Measurements from ENCODE around the gene FAM237B.
"Not testable (repeated sequence)": the region's sequence is repeated elsewhere in the genome, so short reads cannot be mapped to it uniquely, and the experiment has no call there.

Gene FAM237B

GRCh38 chr7:90320801-90321494 is at the start of gene FAM237B:
Gene FAM237B, minus strand, starts transcription at chr7:90321304. Its CDS starts 1,556 bp downstream, at chr7:90319748.
- H3K27ac ChIP-seq (ENCODE audit: low read length): no peak within 1 kb of the TSS
- no peaks in the 10 kb centered on the region for H3K36me3 ChIP-seq (ENCODE audit: control insufficient read depth in 2 of 2, insufficient read depth in 2 of 2, low read length in 2 of 2)
- peaks cover 7% of the 10 kb centered on the region for H3K4me1 ChIP-seq (ENCODE audit: control insufficient read depth, insufficient read depth, low read length)
- peak within 1 kb of the TSS in 1 of 2 donors; percentile 36 for H3K4me3 ChIP-seq (ENCODE audit: low read length in 2 of 2)
- peaks cover 22 to 34% of the 10 kb centered on the region in 2 donors for H3K27me3 ChIP-seq (ENCODE audit: control insufficient read depth in 1 of 2, insufficient read depth in 2 of 2, low read length in 2 of 2)
- no peaks in the 10 kb centered on the region for H3K9me3 ChIP-seq (ENCODE audit: control insufficient read depth in 2 of 2, low read length in 2 of 2)
- no peak within 1 kb of the TSS for H3K9ac ChIP-seq (ENCODE audit: low read length in 2 of 2)

GRCh38 chr7:90351987-90352386 is 30.9 kb upstream of the FAM237B start:
- H3K9me3 ChIP-seq (ENCODE audit: control insufficient read depth in 2 of 2, low read length in 2 of 2): no peaks in the 10 kb centered on the region
- H3K4me3 ChIP-seq (ENCODE audit: low read length in 2 of 2): no peak overlapping the region
- no peak overlapping the region for H3K9ac ChIP-seq (ENCODE audit: low read length in 2 of 2)
- H3K4me1 ChIP-seq (ENCODE audit: control insufficient read depth, insufficient read depth, low read length): no peaks in the 10 kb centered on the region
- H3K27ac ChIP-seq (ENCODE audit: low read length): no peak overlapping the region
- H3K36me3 ChIP-seq (ENCODE audit: control insufficient read depth in 2 of 2, insufficient read depth in 2 of 2, low read length in 2 of 2): peaks cover 0 to 10% of the 10 kb centered on the region in 2 donors
- H3K27me3 ChIP-seq (ENCODE audit: control insufficient read depth in 1 of 2, insufficient read depth in 2 of 2, low read length in 2 of 2): no peaks in the 10 kb centered on the region

- H3K4me3 ChIP-seq (ENCODE audit: low read length in 2 of 2); H3K4me1 ChIP-seq (ENCODE audit: control insufficient read depth, insufficient read depth, low read length); H3K9me3 ChIP-seq (ENCODE audit: control insufficient read depth in 2 of 2, low read length in 2 of 2); H3K36me3 ChIP-seq (ENCODE audit: control insufficient read depth in 2 of 2, insufficient read depth in 2 of 2, low read length in 2 of 2); H3K27me3 ChIP-seq (ENCODE audit: control insufficient read depth in 1 of 2, insufficient read depth in 2 of 2, low read length in 2 of 2); H3K27ac ChIP-seq (ENCODE audit: low read length); H3K9ac ChIP-seq (ENCODE audit: low read length in 2 of 2): not testable (repeated sequence)
Measured at GRCh38 chr7:90350032-90350431, 28.9 kb upstream of the FAM237B start.

- H3K4me1 ChIP-seq (ENCODE audit: control insufficient read depth, insufficient read depth, low read length): no peaks in the 10 kb centered on the region
- no peak overlapping the region for H3K9ac ChIP-seq (ENCODE audit: low read length in 2 of 2)
- H3K4me3 ChIP-seq (ENCODE audit: low read length in 2 of 2): no peak overlapping the region
- H3K9me3 ChIP-seq (ENCODE audit: control insufficient read depth in 2 of 2, low read length in 2 of 2): no peaks in the 10 kb centered on the region
- no peaks in the 10 kb centered on the region for H3K27me3 ChIP-seq (ENCODE audit: control insufficient read depth in 1 of 2, insufficient read depth in 2 of 2, low read length in 2 of 2)
- no peak overlapping the region for H3K27ac ChIP-seq (ENCODE audit: low read length)
- no peaks in the 10 kb centered on the region for H3K36me3 ChIP-seq (ENCODE audit: control insufficient read depth in 2 of 2, insufficient read depth in 2 of 2, low read length in 2 of 2)
Measured at GRCh38 chr7:90349305-90349704, 28.2 kb upstream of the FAM237B start.

GRCh38 chr7:90347759-90348158 is 26.7 kb upstream of the FAM237B start:
- Histone ChIP-seq H3K9me3 (ENCODE audit: control insufficient read depth in 2 of 2, low read length in 2 of 2) (no peaks in the 10 kb centered on the region), H3K27ac (ENCODE audit: low read length) (no peak overlapping the region), H3K36me3 (ENCODE audit: control insufficient read depth in 2 of 2, insufficient read depth in 2 of 2, low read length in 2 of 2) (no peaks in the 10 kb centered on the region), H3K4me1 (ENCODE audit: control insufficient read depth, insufficient read depth, low read length) (no peaks in the 10 kb centered on the region), H3K27me3 (ENCODE audit: control insufficient read depth in 1 of 2, insufficient read depth in 2 of 2, low read length in 2 of 2) (no peaks in the 10 kb centered on the region), H3K4me3 (ENCODE audit: low read length in 2 of 2) (peak overlapping the region in 1 of 2 donors; percentile 64), H3K9ac (ENCODE audit: low read length in 2 of 2) (no peak overlapping the region)

GRCh38 chr7:90346336-90347125 is 25.4 kb upstream of the FAM237B start, which contains the start of gene GTPBP10:
Gene GTPBP10, plus strand, starts transcription at chr7:90346716. Its CDS starts 26 bp downstream, at chr7:90346742.
- Histone ChIP-seq H3K9ac (ENCODE audit: low read length in 2 of 2) (peak within 1 kb of the TSS; percentile 78 to 99), H3K9me3 (ENCODE audit: control insufficient read depth in 2 of 2, low read length in 2 of 2) (no peaks in the 10 kb centered on the region), H3K4me1 (ENCODE audit: control insufficient read depth, insufficient read depth, low read length) (no peaks in the 10 kb centered on the region), H3K27ac (ENCODE audit: low read length) (peak within 1 kb of the TSS; percentile 78), H3K27me3 (ENCODE audit: control insufficient read depth in 1 of 2, insufficient read depth in 2 of 2, low read length in 2 of 2) (no peaks in the 10 kb centered on the region), H3K36me3 (ENCODE audit: control insufficient read depth in 2 of 2, insufficient read depth in 2 of 2, low read length in 2 of 2) (no peaks in the 10 kb centered on the region), H3K4me3 (ENCODE audit: low read length in 2 of 2) (peak within 1 kb of the TSS; percentile 64 to 99)

GRCh38 chr7:90345595-90346335 is 24.7 kb upstream of the FAM237B start:
- peak overlapping the region; percentile 78 to 99 for H3K9ac ChIP-seq (ENCODE audit: low read length in 2 of 2)
- no peaks in the 10 kb centered on the region for H3K27me3 ChIP-seq (ENCODE audit: control insufficient read depth in 1 of 2, insufficient read depth in 2 of 2, low read length in 2 of 2)
- no peaks in the 10 kb centered on the region for H3K36me3 ChIP-seq (ENCODE audit: control insufficient read depth in 2 of 2, insufficient read depth in 2 of 2, low read length in 2 of 2)
- peak overlapping the region; percentile 64 to 99 for H3K4me3 ChIP-seq (ENCODE audit: low read length in 2 of 2)
- H3K4me1 ChIP-seq (ENCODE audit: control insufficient read depth, insufficient read depth, low read length): no peaks in the 10 kb centered on the region
- H3K9me3 ChIP-seq (ENCODE audit: control insufficient read depth in 2 of 2, low read length in 2 of 2): no peaks in the 10 kb centered on the region
- H3K27ac ChIP-seq (ENCODE audit: low read length): peak overlapping the region; percentile 78

- H3K36me3 ChIP-seq (ENCODE audit: control insufficient read depth in 2 of 2, insufficient read depth in 2 of 2, low read length in 2 of 2): no peaks in the 10 kb centered on the region
- H3K9me3 ChIP-seq (ENCODE audit: control insufficient read depth in 2 of 2, low read length in 2 of 2): no peaks in the 10 kb centered on the region
- H3K27ac ChIP-seq (ENCODE audit: low read length): no peak overlapping the region
- no peaks in the 10 kb centered on the region for H3K4me1 ChIP-seq (ENCODE audit: control insufficient read depth, insufficient read depth, low read length)
- no peaks in the 10 kb centered on the region for H3K27me3 ChIP-seq (ENCODE audit: control insufficient read depth in 1 of 2, insufficient read depth in 2 of 2, low read length in 2 of 2)
- H3K9ac ChIP-seq (ENCODE audit: low read length in 2 of 2): no peak overlapping the region
- H3K4me3 ChIP-seq (ENCODE audit: low read length in 2 of 2): peak overlapping the region in 1 of 2 donors; percentile 64
Measured at GRCh38 chr7:90345016-90345415, 23.9 kb upstream of the FAM237B start.

- Histone ChIP-seq H3K36me3 (ENCODE audit: control insufficient read depth in 2 of 2, insufficient read depth in 2 of 2, low read length in 2 of 2) (no peaks in the 10 kb centered on the region), H3K9me3 (ENCODE audit: control insufficient read depth in 2 of 2, low read length in 2 of 2) (no peaks in the 10 kb centered on the region), H3K27ac (ENCODE audit: low read length) (no peak overlapping the region), H3K9ac (ENCODE audit: low read length in 2 of 2) (no peak overlapping the region), H3K27me3 (ENCODE audit: control insufficient read depth in 1 of 2, insufficient read depth in 2 of 2, low read length in 2 of 2) (no peaks in the 10 kb centered on the region), H3K4me1 (ENCODE audit: control insufficient read depth, insufficient read depth, low read length) (no peaks in the 10 kb centered on the region), H3K4me3 (ENCODE audit: low read length in 2 of 2) (no peak overlapping the region)
Measured at GRCh38 chr7:90337106-90337505, 16.0 kb upstream of the FAM237B start.

GRCh38 chr7:90334926-90335325 is 13.8 kb upstream of the FAM237B start:
- not testable (repeated sequence) for H3K27me3 ChIP-seq (ENCODE audit: control insufficient read depth in 1 of 2, insufficient read depth in 2 of 2, low read length in 2 of 2); H3K27ac ChIP-seq (ENCODE audit: low read length); H3K9ac ChIP-seq (ENCODE audit: low read length in 2 of 2); H3K36me3 ChIP-seq (ENCODE audit: control insufficient read depth in 2 of 2, insufficient read depth in 2 of 2, low read length in 2 of 2); H3K4me1 ChIP-seq (ENCODE audit: control insufficient read depth, insufficient read depth, low read length); H3K4me3 ChIP-seq (ENCODE audit: low read length in 2 of 2); H3K9me3 ChIP-seq (ENCODE audit: control insufficient read depth in 2 of 2, low read length in 2 of 2)
